H9 (cell line): ENCODE measurements around the gene SPOCK3. TPM values are rescaled to one million over a fixed set of nuclear protein-coding genes. Genes with fewer than 3 reads are reported as not detected.

Source experiments
- DNase-seq: peaks from one replicate; pipeline ENCODE4 v3.0.0-alpha.2; 2017
- H2AFZ ChIP-seq: one replicate; pipeline ENCODE4 v1.6.1; 2013; ENCODE audit warnings: mild to moderate bottlenecking, low read length, control low read depth, moderate library complexity
- H2AK5ac ChIP-seq: 2 replicates; pipeline ENCODE4 v1.6.1; 2013; ENCODE audit warnings: low read length, control low read depth, mixed read lengths; ENCODE audit not compliant: insufficient read length
- H2BK120ac ChIP-seq: one replicate; pipeline ENCODE4 v1.6.1; 2013; ENCODE audit warnings: low read depth, mild to moderate bottlenecking, low read length, control low read depth, inconsistent platforms; ENCODE audit not compliant: poor library complexity, severe bottlenecking
- H2BK12ac ChIP-seq: 2 replicates; pipeline ENCODE4 v1.6.1; 2013; ENCODE audit warnings: low read length, control low read depth, mixed read lengths, low read depth; ENCODE audit not compliant: insufficient read length
- H2BK15ac ChIP-seq: 2 replicates; pipeline ENCODE4 v1.6.1; 2013; ENCODE audit warnings: low read depth, low read length, control low read depth
- H2BK20ac ChIP-seq: one replicate; pipeline ENCODE4 v1.6.1; 2013; ENCODE audit warnings: low read depth, mild to moderate bottlenecking, low read length, control low read depth, inconsistent platforms; ENCODE audit not compliant: poor library complexity, severe bottlenecking
- H2BK5ac ChIP-seq: 2 replicates; pipeline ENCODE4 v1.6.1; 2013; ENCODE audit warnings: low read length, control low read depth, mixed read lengths; ENCODE audit not compliant: insufficient read length
- H3K14ac ChIP-seq: 2 replicates; pipeline ENCODE4 v1.6.1; 2013; ENCODE audit warnings: low read length, control low read depth; ENCODE audit not compliant: insufficient read depth
- H3K18ac ChIP-seq: 2 replicates; pipeline ENCODE4 v1.6.1; 2013; ENCODE audit warnings: low read depth, mild to moderate bottlenecking, mixed read lengths, low read length, control low read depth; ENCODE audit not compliant: insufficient read length
- H3K23ac ChIP-seq: 2 replicates; pipeline ENCODE4 v1.6.1; 2013; ENCODE audit warnings: low read length, control low read depth, mixed read lengths, low read depth; ENCODE audit not compliant: insufficient read length
- H3K23me2 ChIP-seq: 2 replicates; pipeline ENCODE4 v1.6.1; 2013; ENCODE audit warnings: low read depth, mild to moderate bottlenecking, mixed read lengths, low read length, control low read depth; ENCODE audit not compliant: insufficient read length, poor library complexity, severe bottlenecking
- H3K27ac ChIP-seq: 2 replicates; pipeline ENCODE4 v1.5.1; 2013; ENCODE audit warnings: low read length, control low read depth, mixed read lengths, low read depth; ENCODE audit not compliant: insufficient read length
- H3K27me3 ChIP-seq: 2 replicates; pipeline ENCODE4 v1.6.1; 2013; ENCODE audit warnings: low read length, control low read depth, inconsistent platforms; ENCODE audit not compliant: insufficient read depth
- H3K4ac ChIP-seq: 2 replicates; pipeline ENCODE4 v1.6.1; 2013; ENCODE audit warnings: low read depth, mild to moderate bottlenecking, control low read depth, inconsistent platforms, low read length, moderate library complexity
- H3K4me1 ChIP-seq: 2 replicates; pipeline ENCODE4 v1.6.1; 2013; ENCODE audit warnings: low read length, control low read depth, inconsistent platforms; ENCODE audit not compliant: insufficient read depth
- H3K4me2 ChIP-seq: 2 replicates; pipeline ENCODE4 v1.6.1; 2013; ENCODE audit warnings: low read length, control low read depth, mixed read lengths; ENCODE audit not compliant: insufficient read length, insufficient read depth
- H3K56ac ChIP-seq: 2 replicates; pipeline ENCODE4 v1.6.1; 2013; ENCODE audit warnings: low read depth, mild to moderate bottlenecking, mixed read lengths, low read length, control low read depth; ENCODE audit not compliant: insufficient read length
- H3K79me1 ChIP-seq: 2 replicates; pipeline ENCODE4 v1.6.1; 2013; ENCODE audit warnings: low read depth, mild to moderate bottlenecking, moderate library complexity, low read length, control low read depth, inconsistent platforms; ENCODE audit not compliant: insufficient read depth, poor library complexity, severe bottlenecking
- H3K79me2 ChIP-seq: 2 replicates; pipeline ENCODE4 v1.6.1; 2013; ENCODE audit warnings: low read length, control low read depth, inconsistent platforms; ENCODE audit not compliant: insufficient read depth
- H3K9ac ChIP-seq: 2 replicates; pipeline ENCODE4 v1.6.1; 2013; ENCODE audit warnings: low read length, control low read depth, mixed read lengths; ENCODE audit not compliant: insufficient read length; ENCODE audit errors: extremely low read depth
- H3K9me3 ChIP-seq: one replicate; pipeline ENCODE4 v1.6.1; 2013; ENCODE audit warnings: low read depth, low read length, inconsistent platforms; ENCODE audit not compliant: control insufficient read depth
- H3T11ph ChIP-seq: one replicate; pipeline ENCODE4 v1.6.1; 2013; ENCODE audit warnings: mild to moderate bottlenecking, low read length, control low read depth, inconsistent platforms
- H4K20me1 ChIP-seq: one replicate; pipeline ENCODE4 v1.6.1; 2013; ENCODE audit not compliant: control insufficient read depth, insufficient read length, insufficient read depth
- H4K5ac ChIP-seq: 2 replicates; pipeline ENCODE4 v1.6.1; 2013; ENCODE audit warnings: low read depth, mild to moderate bottlenecking, mixed read lengths, low read length, control low read depth; ENCODE audit not compliant: insufficient read length
- H4K8ac ChIP-seq: replicated peaks from 2 replicates; pipeline ENCODE4 v1.6.1; 2013; ENCODE audit warnings: low read length, control low read depth, mixed read lengths, low read depth; ENCODE audit not compliant: insufficient read length
- H4K91ac ChIP-seq: 2 replicates; pipeline ENCODE4 v1.6.1; 2013; ENCODE audit warnings: low read depth, mild to moderate bottlenecking, moderate library complexity, mixed read lengths, low read length, control low read depth; ENCODE audit not compliant: insufficient read length
- H3K27ac Mint-ChIP-seq, 3 experiments: 2 replicates in 2 of 3; 3 replicates in 1 of 3; pipeline ENCODE4 v1.8.0; 2020 to 2021; ENCODE audit warnings: mixed read lengths in 3 of 3, mild to moderate bottlenecking in 1 of 3, moderate library complexity in 1 of 3
- H3K27me3 Mint-ChIP-seq: 2 replicates; pipeline ENCODE4 v1.8.0; 2021; ENCODE audit warnings: low read depth, mild to moderate bottlenecking, moderate library complexity, mixed read lengths
- H3K36me3 Mint-ChIP-seq, 3 experiments: 2 replicates in 2 of 3; 3 replicates in 1 of 3; pipeline ENCODE4 v1.8.0; 2020 to 2021; ENCODE audit warnings: low read depth in 3 of 3, mixed read lengths in 3 of 3; ENCODE audit not compliant: insufficient read depth in 1 of 3
- H3K4me1 Mint-ChIP-seq, 2 experiments: 2 replicates each; pipeline ENCODE4 v1.8.0; 2020; ENCODE audit warnings: mixed read lengths in 2 of 2
- H3K4me3 Mint-ChIP-seq, 2 experiments: 2 replicates in 1 of 2; 3 replicates in 1 of 2; pipeline ENCODE4 v1.8.0; 2020 to 2021; ENCODE audit warnings: mild to moderate bottlenecking in 2 of 2, mixed read lengths in 2 of 2, moderate library complexity in 1 of 2
- H3K9me3 Mint-ChIP-seq, 2 experiments: 2 replicates in 1 of 2; 3 replicates in 1 of 2; pipeline ENCODE4 v1.8.0; 2020; ENCODE audit warnings: mild to moderate bottlenecking in 2 of 2, mixed read lengths in 2 of 2, moderate library complexity in 1 of 2
- CTCF ChIP-seq: fragments of 200-600 bp; sonication (generic); conservative IDR thresholded peaks from 3 replicates; pipeline ENCODE4 v1.8.0; 2021; ENCODE audit warnings: antibody characterized with exemption, mild to moderate bottlenecking
- WGBS: extraction: QIAGEN DNeasy Blood & Tissue Kit; methylation state at CpG from one replicate; pipeline ENCODE4 v1.1.7; 2013; ENCODE audit warnings: missing lambda C conversion rate, low lambda C conversion rate, mixed read lengths; ENCODE audit not compliant: insufficient read length; ENCODE audit errors: extremely low coverage; 5-methylcytosine and 5-hydroxymethylcytosine counted together
- total RNA-seq: library from RNA; stranded (reverse); gene quantifications from 2 replicates; pipeline ENCODE4 v1.2.1, GENCODE V29; 2021

Gene SPOCK3
- total RNA-seq, 1 experiment from 2014 or later = 0.28 TPM

DNA sequence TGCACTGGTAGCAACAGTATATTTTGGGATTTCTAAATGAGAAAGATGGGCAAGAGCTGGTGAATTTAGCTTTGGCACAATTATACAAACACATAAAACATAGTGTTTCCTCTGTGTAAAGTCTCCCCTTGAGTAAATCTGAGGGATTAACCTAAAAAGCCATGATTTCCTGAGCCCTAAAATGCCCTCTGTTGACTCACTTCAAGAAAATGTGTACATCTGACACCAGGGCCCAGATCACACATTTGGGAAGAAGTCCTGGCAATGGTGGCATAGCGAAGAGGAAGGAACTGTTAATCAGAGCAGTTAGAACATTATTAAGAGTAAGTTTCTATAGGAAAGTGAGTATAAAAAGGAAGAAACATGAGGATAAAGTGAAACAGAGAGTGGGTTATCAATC is 338.5 kb downstream of the SPOCK3 start:
- Histone ChIP-seq H3K4ac (no peak overlapping the region), H2BK20ac (no peak overlapping the region), H2AFZ (no peak overlapping the region), H3K56ac (no peak overlapping the region), H2BK15ac (no peak overlapping the region), H3T11ph (no peak overlapping the region), H3K14ac (no peak overlapping the region), H3K27me3 (no peaks in the 10 kb centered on the region), H4K5ac (no peak overlapping the region), H3K23me2 (no peaks in the 10 kb centered on the region), H3K23ac (no peak overlapping the region), H4K91ac (no peak overlapping the region), H3K79me1 (no peaks in the 10 kb centered on the region), H3K18ac (no peak overlapping the region), H3K9me3 (no peaks in the 10 kb centered on the region), H3K79me2 (no peaks in the 10 kb centered on the region), H2BK12ac (no peak overlapping the region), H3K27ac (no peak overlapping the region), H3K4me1 (no peaks in the 10 kb centered on the region), H4K20me1 (no peaks in the 10 kb centered on the region), H3K4me2 (no peak overlapping the region), H3K9ac (no peak overlapping the region), H4K8ac (no peak overlapping the region), H2BK5ac (no peak overlapping the region), H2BK120ac (no peak overlapping the region), H2AK5ac (no peak overlapping the region)
- Mint-ChIP-seq H3K4me3 (no peak overlapping the region), H3K36me3 (no peaks in the 10 kb centered on the region), H3K9me3 (no peaks in the 10 kb centered on the region), H3K27me3 (no peaks in the 10 kb centered on the region), H3K27ac (no peak overlapping the region), H3K4me1 (peaks cover 2 to 10% of the 10 kb centered on the region in 2 experiments; a peak in 2 of 4 replicates)
- TF ChIP-seq CTCF = no peak
- DNase-seq = no peak
- no CpG with 5 or more reads among the region's 1 CpG for WGBS
